GM11168 (cell line): ENCODE measurements around the gene TBX21.
"Not testable (repeated sequence)": the region's sequence is repeated elsewhere in the genome, so short reads cannot be mapped to it uniquely, and the experiment has no call there.

Source experiments
- in situ Hi-C: fragments of 300-500 bp; cut with MboI; formaldehyde crosslinking; loops from one replicate; pipeline ENCODE4 v1.12.0; 2022; ENCODE audit warnings: low sequenced_read_pairs; ENCODE audit not compliant: unreplicated experiment

The TBX21 gene

DNA sequence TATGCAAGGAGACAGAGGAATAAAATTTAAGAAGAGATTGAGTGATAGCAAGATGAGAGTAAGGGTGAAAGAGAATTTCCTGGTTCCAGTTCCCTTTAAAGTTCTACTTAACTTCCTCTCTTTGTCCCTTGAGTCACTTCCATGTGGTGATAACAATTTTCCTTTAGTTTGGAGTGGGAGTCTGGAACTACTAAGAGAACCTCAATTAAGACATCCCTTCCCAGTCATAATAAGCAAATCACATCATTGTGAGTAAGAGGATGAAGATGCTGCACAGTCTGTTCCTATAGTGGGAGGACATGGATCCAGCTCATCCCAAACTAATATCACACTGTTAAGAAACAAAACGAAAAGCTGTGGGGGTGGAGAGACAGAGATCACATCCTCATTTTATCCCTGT, 24.4 kb downstream of the TBX21 start:
- in situ Hi-C loops: no loop called here

DNA sequence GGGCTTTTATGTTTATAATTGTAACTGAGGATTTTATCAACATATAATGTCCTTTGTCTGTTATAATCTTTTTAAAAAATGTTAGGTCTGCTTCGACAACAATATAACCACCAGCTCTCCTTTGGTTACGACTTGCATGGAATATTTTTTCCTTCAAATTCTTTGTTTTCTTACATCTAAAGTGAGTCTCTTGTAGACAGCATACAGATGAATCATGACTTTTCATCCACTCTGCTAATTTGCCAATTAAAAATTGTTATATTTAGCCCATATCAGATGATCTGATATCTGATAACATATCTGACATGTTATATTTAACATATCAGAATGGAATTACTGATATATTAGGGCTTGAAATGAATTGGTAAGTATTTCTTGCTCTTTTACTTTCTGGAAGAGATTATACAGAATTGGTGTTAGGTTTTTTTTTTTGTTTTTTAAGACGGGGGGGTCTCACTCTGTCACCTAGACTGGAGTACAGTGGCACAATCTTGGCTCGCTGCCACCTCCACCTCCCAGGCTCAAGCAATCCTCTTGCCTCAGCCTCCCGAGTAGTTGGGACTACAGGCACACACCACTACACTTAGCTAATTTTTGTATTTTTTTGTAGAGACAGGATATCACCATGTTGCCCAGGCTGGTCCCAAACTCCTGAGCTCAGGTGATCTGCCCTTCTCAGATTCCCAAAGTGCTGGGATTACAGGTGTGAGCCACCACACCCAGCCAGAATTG, 27.5 kb downstream of the TBX21 start:
- in situ Hi-C loops: no loop called here

DNA sequence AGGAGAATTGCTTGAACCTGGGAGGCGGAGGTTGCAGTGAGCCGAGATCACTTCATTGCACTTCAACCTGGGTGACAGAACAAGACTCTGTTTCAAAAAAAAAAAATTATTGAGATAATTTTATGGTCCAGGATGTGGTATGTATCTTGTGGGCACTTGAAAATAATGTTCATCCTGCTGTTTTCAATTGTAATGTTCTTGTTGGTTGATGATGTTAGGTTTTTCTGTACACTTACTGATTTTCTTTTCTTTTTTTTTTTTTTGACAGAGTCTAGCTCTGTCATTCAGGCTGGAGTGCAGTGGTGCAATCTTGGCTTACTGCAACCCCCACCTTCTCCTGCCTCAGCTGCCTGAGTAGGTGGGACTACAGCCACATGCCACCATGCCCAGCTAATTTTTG, 29.7 kb downstream of the TBX21 start:
- in situ Hi-C loops: no loop called here

DNA sequence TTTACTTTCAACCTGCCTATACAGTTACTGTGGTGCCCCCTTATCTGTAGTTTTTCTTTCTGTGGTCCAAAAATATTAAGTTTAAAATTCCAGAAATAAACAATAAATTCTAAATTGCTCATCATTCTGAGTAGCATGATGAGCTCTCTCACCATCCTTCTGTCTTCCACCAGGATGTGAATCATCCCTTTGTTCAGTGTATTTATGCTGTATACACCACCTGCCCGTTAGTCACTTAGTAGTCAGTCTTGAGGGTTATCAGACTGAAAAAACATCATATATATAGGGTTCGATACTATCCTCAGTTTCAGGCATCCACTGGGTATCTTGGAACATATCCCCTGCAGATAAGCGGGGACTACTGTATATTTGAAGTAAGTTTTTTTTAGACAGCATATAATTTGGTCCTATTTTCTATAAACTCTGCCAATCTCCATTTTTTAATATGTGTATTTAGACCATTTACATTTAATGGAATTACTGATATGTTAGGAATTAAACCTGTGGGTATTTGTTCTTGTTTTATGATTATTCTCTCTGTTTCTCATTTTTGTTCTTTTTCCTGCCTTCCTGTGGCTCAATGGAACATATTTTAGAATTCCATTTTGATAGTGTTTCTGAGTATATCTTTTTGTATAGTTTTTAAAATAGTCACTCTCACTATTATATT, 31.0 kb downstream of the TBX21 start:
- in situ Hi-C loops: no loop called here

DNA sequence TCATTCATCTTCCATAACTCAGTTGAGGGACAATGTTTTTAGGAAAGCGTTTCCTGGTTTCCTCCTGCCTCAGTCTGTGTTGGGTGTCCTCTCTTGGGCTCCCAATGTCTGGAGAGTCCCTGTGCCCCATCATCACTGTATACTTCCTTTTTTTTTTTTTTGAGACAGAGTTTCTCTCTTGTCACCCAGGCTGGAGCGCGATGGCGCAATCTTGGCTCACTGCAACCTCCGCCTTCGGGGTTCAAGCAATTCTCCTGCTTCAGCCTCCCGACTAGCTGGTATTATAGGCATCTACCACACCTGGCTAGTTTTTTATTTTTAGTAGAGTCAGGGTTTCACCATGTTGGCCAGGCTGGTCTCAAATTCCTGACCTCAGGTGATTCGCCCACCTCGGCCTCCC, 40.6 kb downstream of the TBX21 start:
- in situ Hi-C loops: not testable (repeated sequence)

DNA sequence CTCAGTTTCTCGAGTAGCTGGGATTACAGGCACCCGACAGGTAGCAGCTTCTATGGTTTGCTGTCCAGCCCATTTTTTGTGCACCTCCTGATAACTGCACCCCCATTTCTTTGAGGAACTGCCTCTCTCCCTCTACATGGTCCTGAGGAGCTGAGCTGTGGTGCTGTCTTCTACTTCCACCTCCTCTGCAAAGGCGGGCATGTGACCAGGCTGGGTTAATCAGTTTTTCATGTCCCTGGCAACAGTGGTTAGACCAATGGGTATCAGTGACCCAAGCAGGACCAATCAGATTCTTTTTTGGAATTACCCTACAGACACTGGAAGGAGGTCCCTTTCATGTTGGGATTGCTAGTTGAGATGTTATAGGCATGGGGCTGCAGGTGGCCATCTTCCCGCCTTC, 41.3 kb downstream of the TBX21 start:
- in situ Hi-C loops: no loop called here

DNA sequence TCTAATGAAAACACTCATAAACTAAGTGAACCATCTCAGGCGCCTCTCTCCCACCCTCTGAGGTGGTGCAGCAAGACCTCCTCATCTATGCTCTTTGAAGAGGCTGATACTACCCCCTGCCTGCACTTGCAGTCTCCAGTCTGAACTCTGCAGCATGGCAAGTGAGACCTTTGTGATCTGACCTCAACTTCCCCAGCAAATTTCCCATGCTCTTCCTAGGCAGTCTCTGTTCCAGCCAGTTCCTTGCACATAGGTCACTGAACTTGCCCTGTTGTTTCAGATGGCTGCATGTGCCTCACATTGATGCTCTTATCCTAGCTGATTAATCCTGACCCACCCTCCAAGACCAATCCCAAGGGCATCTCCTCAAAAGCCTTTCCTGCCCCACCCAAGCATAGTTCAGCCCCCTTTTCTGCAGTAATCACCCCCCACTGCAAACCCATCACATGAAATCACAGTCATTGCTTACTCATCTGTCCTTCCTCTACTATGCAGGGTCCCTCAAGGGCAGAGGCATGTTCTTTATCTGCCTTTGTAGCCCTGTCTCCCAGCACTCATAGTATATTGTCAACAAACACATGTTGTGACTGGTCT, 42.0 kb downstream of the TBX21 start:
- in situ Hi-C loops: no loop called here

DNA sequence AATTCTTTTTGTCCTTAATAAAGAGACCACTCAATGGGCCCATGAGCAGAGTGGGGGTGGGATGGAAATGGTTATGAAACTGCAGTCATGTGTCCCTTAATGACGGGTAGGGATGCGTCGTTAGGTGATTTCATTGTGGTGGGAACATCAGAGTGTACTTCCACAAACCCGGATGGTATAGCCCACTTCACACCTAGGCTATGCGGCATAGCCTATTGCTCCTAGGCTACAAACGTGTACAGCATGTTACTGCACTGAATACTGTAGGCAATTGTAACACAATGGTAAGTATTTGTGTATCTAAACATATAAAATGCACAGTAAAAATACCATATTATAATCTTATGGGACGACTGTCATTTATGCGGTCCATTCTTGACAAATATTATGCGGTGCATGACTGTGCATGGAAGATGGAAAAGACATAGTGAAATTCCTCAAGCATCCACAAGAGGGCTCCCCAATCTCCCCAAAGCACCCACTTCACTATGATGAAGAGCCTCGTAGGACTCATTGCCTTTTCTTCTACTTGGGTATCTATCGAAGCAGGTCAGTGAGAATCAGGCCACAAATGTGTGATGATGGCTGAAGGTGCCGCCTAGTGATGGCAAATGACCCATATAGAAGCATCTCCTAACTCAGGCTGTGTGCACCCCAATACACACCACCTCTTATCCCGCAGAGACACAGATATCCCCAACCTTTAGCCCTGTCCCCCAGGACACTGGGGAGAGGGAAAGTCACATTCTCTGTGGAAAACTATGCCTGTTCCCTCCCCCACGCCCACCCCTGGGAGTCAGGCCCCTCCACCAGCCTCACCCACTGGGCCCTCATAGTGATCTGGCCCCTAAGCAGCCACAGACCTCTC, 43.5 kb downstream of the TBX21 start:
- in situ Hi-C loops: no loop called here

DNA sequence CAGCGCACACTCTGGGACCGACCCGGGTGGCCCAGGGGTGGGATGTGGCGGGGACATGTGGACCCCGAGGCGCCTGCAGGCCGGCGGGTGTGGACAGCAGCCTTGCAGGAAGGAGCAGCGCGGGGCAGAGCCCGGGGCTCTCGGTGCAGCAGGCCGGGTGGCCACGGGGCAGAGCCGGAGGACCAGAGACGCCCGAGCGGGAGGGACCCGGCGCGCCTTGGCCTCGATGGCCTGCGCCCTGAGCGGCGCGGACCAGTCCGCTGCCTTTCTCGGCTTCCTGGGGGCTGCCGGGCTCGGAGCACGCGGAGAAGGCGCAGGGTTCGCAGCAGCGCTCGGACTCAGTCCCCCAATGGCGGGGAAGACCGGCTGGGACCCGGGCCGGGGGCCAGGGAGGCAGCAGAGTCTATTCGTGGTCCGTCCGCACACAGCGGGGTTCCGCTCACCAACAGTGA, 45.2 kb downstream of the TBX21 start:
- in situ Hi-C loops: no loop called here

DNA sequence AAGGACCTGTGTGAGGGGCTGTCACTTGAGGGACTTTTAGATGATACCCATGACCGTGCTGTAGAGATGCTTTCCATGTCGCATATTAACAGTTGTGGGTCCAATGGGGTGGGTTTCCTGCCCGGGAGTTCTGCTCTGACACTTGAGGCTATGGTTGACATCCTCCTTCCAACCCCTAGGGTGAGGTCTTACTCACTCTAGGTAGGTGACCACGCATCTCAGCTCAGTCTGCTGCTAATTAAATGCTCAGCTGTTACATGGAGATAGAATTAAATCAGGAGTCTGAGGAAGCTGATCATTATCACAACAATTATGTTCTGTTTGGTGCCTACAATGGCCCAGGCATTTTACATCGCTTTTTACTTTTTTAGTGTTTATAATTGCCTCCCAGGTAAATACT, 48.4 kb downstream of the TBX21 start:
- in situ Hi-C loops: no loop called here

DNA sequence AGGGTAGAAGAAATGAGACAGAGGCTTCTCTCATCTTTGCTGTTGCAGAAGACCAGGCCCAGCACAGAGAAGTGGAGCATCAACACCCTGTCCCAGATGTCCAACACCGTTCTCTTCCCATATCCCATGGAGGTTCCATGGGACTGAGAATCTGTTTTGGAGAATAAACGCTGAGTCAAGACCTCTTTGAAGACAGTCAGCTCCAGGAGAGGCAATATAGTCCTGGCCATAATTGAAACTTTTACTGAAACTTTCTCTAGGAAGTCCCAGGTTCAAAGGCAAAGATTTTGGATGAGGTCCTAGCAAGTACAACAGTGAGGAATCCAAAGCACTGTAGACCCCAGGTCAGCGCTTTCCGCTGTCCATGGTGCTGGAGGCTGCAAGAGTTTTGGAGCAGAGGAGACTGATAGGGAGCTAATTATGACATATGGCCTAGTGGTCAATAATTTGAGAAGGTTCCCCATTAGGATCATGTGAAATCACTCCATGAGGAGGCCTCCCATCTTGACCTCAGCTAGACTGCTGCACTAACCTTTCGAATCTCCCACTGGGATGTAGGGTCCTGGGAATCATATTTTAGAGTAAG, 52.6 kb downstream of the TBX21 start:
- in situ Hi-C loops: no loop called here

DNA sequence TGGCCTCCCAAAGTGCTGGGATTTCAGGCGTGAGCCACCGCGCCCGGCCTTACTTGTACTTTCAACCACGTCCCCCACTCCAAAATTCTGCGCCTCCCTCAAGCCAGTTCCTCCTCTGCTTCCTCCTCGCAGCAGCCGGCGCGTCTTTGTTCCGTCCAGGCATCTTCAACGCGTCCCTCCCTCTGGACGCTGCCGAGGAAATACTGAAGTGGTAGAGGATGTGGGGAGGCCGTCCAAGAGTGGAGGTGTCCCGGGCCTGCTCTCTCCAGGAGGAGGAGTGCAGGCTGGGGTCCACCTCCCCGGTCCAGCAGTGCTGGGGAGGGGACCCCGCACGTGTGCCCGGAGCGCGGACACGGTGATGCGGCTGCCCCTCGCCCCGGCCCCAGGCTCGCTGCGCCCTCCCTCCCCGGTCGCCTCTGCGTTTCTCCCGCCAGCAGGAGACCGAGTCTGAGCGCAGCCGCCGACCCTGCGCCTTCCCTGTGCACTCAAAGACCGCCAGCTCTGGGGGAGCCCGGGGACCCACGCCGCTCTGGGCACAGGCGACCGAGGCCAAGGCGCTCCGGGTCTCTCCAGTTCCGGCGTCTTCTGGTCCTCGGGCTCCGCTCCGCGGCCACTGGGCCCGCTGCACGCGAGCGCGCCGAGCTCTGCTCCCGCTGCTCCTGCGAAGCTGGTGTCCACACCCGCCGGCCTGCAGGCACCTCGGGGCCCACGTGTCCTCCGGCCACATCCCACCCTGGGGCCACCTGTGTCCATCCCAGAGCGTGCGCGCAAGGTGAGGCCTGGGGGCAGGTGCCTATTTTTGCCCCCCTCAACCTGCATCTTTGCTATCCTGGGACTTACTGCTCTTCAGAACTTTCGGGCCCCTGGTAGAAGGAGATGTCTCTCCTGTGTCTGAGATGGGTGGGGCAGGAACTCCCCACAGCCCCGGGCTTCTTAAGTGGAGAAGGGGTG, 56.9 kb downstream of the TBX21 start:
- in situ Hi-C loops: no loop called here

DNA sequence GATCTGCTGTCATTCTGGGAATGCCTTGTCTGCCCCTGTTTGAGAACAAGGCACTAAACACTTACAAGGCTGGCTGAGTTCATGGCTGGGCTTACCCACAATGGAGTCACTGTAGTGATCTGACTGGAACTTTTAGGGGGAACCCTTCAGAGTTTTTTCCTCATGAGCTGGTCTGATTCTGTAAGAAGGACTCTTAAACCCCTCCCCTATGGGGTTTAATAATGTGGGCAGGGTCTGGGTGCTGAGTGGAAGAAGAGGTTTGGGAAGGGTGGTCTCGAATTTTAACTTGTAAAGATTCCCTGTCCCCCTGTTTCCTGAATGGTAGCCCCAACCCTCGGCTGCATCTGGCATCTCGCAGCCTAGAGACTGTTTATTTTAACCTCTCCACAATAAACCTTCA, 58.0 kb downstream of the TBX21 start:
- in situ Hi-C loops: no loop called here

DNA sequence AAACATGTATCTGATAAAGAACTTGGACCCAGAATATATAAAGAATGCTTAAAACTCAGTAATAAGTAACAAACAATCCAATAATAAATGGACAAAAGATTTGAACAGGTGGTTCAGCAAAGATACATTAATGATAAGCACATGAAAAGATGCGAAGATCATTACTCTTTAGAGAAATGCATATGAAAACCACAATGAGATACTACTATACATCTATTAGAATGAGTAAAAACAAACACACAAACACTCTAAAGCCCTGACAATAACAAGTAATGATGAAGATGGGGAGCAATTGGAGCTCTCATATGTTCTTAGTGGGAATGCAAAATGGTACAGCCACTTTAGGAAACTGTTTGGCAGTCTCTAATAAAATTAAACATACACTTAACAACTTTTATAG, 59.4 kb downstream of the TBX21 start:
- in situ Hi-C loops: no loop called here

DNA sequence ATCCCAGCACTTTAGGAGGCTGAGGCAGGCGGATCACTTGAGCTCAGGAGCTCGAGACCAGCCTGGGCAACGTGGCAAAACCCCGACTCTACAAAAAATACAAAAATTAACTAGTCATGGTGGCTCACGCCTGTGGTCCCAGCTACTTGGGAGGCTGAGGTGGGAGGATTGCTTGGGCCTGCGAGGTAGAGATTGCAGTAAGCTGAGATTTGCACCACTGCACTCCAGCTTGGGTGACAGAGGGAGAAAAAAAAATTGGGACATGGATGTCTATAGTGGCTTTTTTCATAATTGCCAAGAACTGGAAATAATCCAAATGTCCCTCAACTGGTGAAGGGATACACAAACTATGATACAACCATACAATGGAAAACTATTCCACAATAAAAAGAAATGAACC, 59.9 kb downstream of the TBX21 start:
- in situ Hi-C loops: no loop called here
